Measurements from ENCODE around the gene MSRB3. TPM values are rescaled to one million over a fixed set of nuclear protein-coding genes. Genes with fewer than 3 reads are reported as not detected.

Gene MSRB3
- total RNA-seq, 2 experiments from 2014 or later = not detected

- no peak for DNase-seq
- H3K4me1 Mint-ChIP-seq (ENCODE audit: low read depth) = no peaks in the 10 kb centered on the region
- no peak overlapping the region for H3K4me3 Mint-ChIP-seq
- ChIA-PET CTCF (no interaction called here), POLR2A (no interaction called here)
- no peak for ATAC-seq
- H3K27me3 Mint-ChIP-seq = no peaks in the 10 kb centered on the region
- no peak overlapping the region for H3K27ac Mint-ChIP-seq
- no peak for TF ChIP-seq CTCF (IDR thresholded peaks at IDR 0.05)
- H3K9me3 Mint-ChIP-seq = peaks cover 16% of the 10 kb centered on the region
- H3K36me3 Mint-ChIP-seq (ENCODE audit: low read depth) = no peaks in the 10 kb centered on the region
- intact Hi-C loops (cut with micrococcal nuclease) = no loop called here
Observed at GRCh38 chr12:65419284-65420072, 141.0 kb downstream of the MSRB3 start.

GRCh38 chr12:65420941-65421340, 142.5 kb downstream of the MSRB3 start:
- Mint-ChIP-seq H3K27me3 (no peaks in the 10 kb centered on the region), H3K36me3 (ENCODE audit: low read depth) (no peaks in the 10 kb centered on the region), H3K27ac (no peak overlapping the region), H3K4me1 (ENCODE audit: low read depth) (no peaks in the 10 kb centered on the region), H3K4me3 (no peak overlapping the region), H3K9me3 (peaks cover 16% of the 10 kb centered on the region)
- ATAC-seq (no peak), DNase-seq (no peak)
- no peak for TF ChIP-seq CTCF (IDR thresholded peaks at IDR 0.05)
- intact Hi-C loops (cut with micrococcal nuclease) = no loop called here
- CTCF ChIA-PET = no interaction called here
- POLR2A ChIA-PET = no interaction called here

GRCh38 chr12:65427646-65428045, 149.2 kb downstream of the MSRB3 start:
- Mint-ChIP-seq H3K9me3 (peaks cover 3% of the 10 kb centered on the region), H3K27me3 (no peaks in the 10 kb centered on the region), H3K27ac (no peak overlapping the region), H3K36me3 (ENCODE audit: low read depth) (no peaks in the 10 kb centered on the region), H3K4me3 (no peak overlapping the region), H3K4me1 (ENCODE audit: low read depth) (no peaks in the 10 kb centered on the region)
- ATAC-seq = no peak
- intact Hi-C loops (cut with micrococcal nuclease) = no loop called here
- no peak for DNase-seq
- POLR2A ChIA-PET = no interaction called here
- CTCF ChIA-PET = no interaction called here
- TF ChIP-seq CTCF (IDR thresholded peaks at IDR 0.05) = no peak

GRCh38 chr12:65430006-65430405, 151.5 kb downstream of the MSRB3 start:
- Mint-ChIP-seq H3K27ac (no peak overlapping the region), H3K36me3 (ENCODE audit: low read depth) (no peaks in the 10 kb centered on the region), H3K27me3 (peaks cover 1% of the 10 kb centered on the region), H3K4me1 (ENCODE audit: low read depth) (no peaks in the 10 kb centered on the region), H3K4me3 (no peak overlapping the region), H3K9me3 (no peaks in the 10 kb centered on the region)
- CTCF ChIA-PET = no interaction called here
- DNase-seq (no peak), ATAC-seq (no peak)
- POLR2A ChIA-PET = no interaction called here
- intact Hi-C loops (cut with micrococcal nuclease) = no loop called here
- TF ChIP-seq CTCF (IDR thresholded peaks at IDR 0.05) = no peak

GRCh38 chr12:65430571-65431306, 152.3 kb downstream of the MSRB3 start:
- H3K27ac Mint-ChIP-seq = no peak overlapping the region
- ChIA-PET POLR2A (no interaction called here), CTCF (no interaction called here)
- H3K4me3 Mint-ChIP-seq = no peak overlapping the region
- no peaks in the 10 kb centered on the region for H3K36me3 Mint-ChIP-seq (ENCODE audit: low read depth)
- no peaks in the 10 kb centered on the region for H3K4me1 Mint-ChIP-seq (ENCODE audit: low read depth)
- DNase-seq = no peak
- no peak for TF ChIP-seq CTCF (IDR thresholded peaks at IDR 0.05)
- no peaks in the 10 kb centered on the region for H3K9me3 Mint-ChIP-seq
- no peak for ATAC-seq
- intact Hi-C loops (cut with micrococcal nuclease) = no loop called here
- peaks cover 1% of the 10 kb centered on the region for H3K27me3 Mint-ChIP-seq

All from activated CD8-positive, alpha-beta T cell treated with anti-CD3 and anti-CD28 coated beads for 36 hours (primary cell).